ENCODE measurements around the gene DYNC1LI1.

DYNC1LI1 gene

DNA sequence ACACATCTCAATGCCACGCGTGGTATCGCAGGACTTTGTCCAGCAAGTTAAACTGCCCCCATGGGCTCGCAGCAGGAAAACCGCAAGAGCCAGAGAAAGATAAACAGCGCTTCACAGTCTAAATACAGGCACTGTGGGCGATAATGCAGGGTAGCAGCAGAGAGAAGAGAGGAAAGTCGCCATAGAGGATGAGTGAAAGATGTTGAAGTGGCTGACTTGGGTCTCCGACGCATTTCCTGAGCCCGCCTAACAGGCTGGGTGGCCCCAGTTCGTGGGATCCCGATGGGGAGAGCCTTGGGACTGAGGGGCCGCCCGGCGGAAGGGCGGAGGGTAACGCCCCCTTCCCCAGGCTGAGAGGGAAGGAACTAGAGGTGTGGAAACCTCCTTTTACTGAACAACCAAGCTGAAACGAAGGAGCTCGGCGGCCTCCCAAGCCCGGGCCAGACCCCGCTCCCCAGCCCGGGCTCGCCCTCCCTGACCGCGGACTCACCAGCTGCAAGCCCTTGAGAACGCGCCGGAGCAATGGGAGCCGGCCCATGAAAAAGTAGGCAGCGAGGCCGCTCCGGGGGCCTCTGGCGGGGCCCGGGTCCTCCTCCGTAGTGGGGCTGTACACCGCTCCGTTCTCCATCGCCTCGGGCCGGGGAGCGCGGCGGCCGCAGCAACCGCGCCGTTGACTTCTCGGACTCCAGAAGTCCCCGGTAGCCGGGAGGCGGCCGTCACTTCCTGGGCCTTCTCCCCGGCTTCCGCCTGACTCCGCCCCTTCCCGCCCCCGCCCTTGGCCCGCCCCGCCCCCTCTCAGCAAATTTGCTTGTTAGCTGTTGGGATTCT lies 68.3 kb downstream of the DYNC1LI1 start, which contains the start of gene CMTM6:
TSS of gene CMTM6 (minus strand) at position 735 of the 828 bp plus-strand sequence. CDS start at position 628, 107 bp downstream.
- no peaks in the 10 kb centered on the region for H3K27me3 ChIP-seq (ENCODE audit: low read depth)
- no peaks in the 10 kb centered on the region for H3K36me3 ChIP-seq (replicated peaks)
- H3K4me1 ChIP-seq, result peaks cover 16% of the 10 kb centered on the region
- peak; percentile 88 to 98 for DNase-seq (ENCODE audit: low spot score in 2 of 2)
- in situ Hi-C loops (cut with MboI; ENCODE audit: low sequenced_read_pairs), result loop anchor here (25.0 kb wide), 1 partner anchor 435 kb away; no protein-coding TSS in a partner anchor
- H3K9me3 ChIP-seq, result no peaks in the 10 kb centered on the region
- H3K4me3 ChIP-seq, result peak within 1 kb of the TSS; percentile 92

DNA sequence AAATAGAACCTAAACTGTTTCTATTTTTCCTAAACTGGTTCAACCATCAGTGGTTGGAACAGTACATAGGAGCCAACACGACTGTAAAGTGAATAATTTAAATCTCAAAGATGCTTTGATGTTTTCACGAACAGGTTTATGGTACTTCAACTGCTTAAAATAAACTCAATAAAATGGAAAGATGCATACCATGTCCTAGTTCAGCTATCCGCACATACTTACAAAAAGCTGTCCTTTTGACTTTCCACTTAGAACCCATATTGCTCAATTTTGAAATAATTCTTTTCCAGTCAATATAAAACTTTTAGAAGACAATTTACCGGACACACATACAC lies 68.9 kb downstream of the DYNC1LI1 start:
- DNase-seq (ENCODE audit: low spot score in 2 of 2), result no peak
- Histone ChIP-seq H3K36me3 (replicated peaks) (no peaks in the 10 kb centered on the region), H3K4me1 (peaks cover 16% of the 10 kb centered on the region), H3K27me3 (ENCODE audit: low read depth) (no peaks in the 10 kb centered on the region), H3K9me3 (no peaks in the 10 kb centered on the region), H3K4me3 (peak overlapping the region; percentile 92)
- in situ Hi-C loops (cut with MboI; ENCODE audit: low sequenced_read_pairs), result loop anchor here (25.0 kb wide), 1 partner anchor 436 kb away; no protein-coding TSS in a partner anchor

DNA sequence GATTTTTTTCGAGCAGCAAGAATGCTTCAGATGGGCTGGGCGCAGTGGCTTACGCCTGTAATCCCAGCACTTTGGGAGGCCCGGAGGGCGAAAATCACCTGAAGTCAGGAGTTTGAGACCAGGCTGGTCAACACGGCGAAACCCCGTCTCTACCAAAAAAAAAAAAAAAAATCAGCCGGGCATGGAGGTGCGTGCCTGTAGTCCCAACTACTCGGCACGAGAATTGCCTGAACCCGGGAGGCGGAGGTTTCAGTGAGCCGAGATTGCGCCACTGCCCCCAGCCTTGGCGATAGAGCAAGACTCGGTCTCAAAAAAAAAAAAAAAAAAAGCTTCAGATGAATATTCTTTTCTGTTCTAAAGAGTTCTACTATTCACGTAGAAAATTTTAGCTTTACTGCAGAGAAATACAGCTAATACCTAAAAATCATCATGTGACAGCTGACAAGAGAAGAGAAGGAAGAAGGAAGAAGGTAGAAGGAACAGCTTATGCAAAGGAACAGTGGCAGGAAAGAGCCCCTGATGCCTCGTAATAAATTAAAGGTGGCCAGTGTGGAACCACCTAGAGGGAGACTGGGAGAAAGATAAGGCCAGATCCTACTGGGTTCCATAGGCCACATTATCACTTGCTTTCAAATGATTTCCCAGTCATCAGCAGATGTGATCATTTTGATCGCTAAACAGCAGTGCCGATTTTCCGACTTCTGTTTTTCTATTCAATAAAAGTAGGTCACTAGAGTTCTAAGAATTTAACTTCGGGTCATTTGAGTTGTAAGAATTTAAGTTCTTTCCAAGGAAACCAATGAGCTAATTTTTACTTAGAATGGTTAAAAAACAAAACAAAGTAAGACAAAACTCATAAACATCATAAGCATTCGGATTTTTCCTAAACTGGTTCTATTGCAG lies 69.5 kb downstream of the DYNC1LI1 start:
- Histone ChIP-seq H3K9me3 (no peaks in the 10 kb centered on the region), H3K4me1 (peaks cover 16% of the 10 kb centered on the region), H3K4me3 (peak overlapping the region; percentile 92), H3K36me3 (replicated peaks) (no peaks in the 10 kb centered on the region), H3K27me3 (ENCODE audit: low read depth) (no peaks in the 10 kb centered on the region)
- DNase-seq (ENCODE audit: low spot score in 2 of 2), result peak; percentile 16 to 18
- in situ Hi-C loops (cut with MboI; ENCODE audit: low sequenced_read_pairs), result loop anchor here (25.0 kb wide), 1 partner anchor 436 kb away; no protein-coding TSS in a partner anchor

DNA sequence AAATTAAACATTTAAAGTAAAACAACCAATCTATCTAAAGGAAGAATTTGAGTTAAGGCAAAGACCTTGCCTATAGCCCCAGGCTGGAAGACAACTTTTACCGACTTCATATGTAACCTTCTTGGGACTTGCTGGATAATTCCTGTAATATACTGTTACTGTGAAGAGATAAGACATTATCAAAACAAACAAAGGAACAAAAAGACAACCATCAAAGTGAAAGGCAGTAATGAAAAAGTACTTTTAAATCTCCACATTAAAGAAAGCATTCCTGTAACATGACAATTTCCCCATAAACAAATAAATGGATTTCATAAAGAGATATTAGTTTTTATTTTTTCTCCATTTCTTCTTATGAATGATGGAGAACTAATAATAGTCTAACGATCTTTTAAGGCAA lies 70.4 kb downstream of the DYNC1LI1 start:
- peaks cover 16% of the 10 kb centered on the region for H3K4me1 ChIP-seq
- no peaks in the 10 kb centered on the region for H3K36me3 ChIP-seq (replicated peaks)
- no peaks in the 10 kb centered on the region for H3K27me3 ChIP-seq (ENCODE audit: low read depth)
- no peaks in the 10 kb centered on the region for H3K9me3 ChIP-seq
- no peak for DNase-seq (ENCODE audit: low spot score in 2 of 2)
- H3K4me3 ChIP-seq, result no peak overlapping the region; the same call in 1 of the 2 replicates
- in situ Hi-C loops (cut with MboI; ENCODE audit: low sequenced_read_pairs), result loop anchor here (25.0 kb wide), 1 partner anchor 437 kb away; no protein-coding TSS in a partner anchor

DNA sequence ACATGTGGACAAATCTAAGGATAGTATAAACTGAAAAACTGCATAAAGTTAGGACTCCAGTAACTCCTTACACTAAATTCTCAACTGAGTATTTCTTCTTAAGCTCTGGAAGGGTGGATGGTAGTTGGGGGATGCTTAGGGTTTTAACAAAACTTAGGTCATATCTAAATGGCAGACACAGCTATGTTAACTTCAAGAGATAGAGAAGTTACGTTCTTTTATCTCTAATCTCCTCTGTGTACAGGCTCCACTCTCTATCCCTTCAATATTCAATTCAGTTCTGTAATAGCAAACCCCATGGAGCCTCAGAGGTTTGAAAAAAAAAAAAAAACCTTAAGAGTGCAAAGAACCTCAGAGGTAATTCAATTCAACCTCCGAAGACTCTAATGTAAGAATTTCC lies 71.1 kb downstream of the DYNC1LI1 start:
- Histone ChIP-seq H3K4me1 (peaks cover 16% of the 10 kb centered on the region), H3K9me3 (no peaks in the 10 kb centered on the region)
- in situ Hi-C loops (cut with MboI; ENCODE audit: low sequenced_read_pairs), result no loop called here

DNA sequence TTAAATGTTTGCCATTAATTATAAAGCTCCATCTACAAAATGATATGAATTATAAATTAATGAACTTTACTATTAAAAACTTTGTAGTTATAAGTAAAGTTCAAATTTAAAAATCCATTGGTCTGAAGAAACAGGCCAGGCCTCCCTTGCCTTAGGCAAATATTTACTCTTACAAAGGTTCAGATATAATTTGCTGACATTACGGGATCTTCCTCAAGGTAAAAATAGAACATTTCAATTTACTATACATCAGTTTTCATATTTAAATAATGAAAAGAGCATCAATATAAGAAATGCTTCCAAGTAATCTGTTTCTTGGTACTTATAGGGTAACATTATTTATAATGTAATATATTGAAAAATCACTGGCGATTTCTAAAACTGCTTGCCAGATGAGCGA lies 71.7 kb downstream of the DYNC1LI1 start:
- Histone ChIP-seq H3K9me3 (no peaks in the 10 kb centered on the region), H3K27me3 (ENCODE audit: low read depth) (no peaks in the 10 kb centered on the region), H3K36me3 (replicated peaks) (no peaks in the 10 kb centered on the region), H3K4me3 (no peak overlapping the region), H3K4me1 (peaks cover 16% of the 10 kb centered on the region)
- in situ Hi-C loops (cut with MboI; ENCODE audit: low sequenced_read_pairs), result no loop called here
- DNase-seq (ENCODE audit: low spot score in 2 of 2), result no peak

More for the DNA sequence above, 71.1 kb downstream of the DYNC1LI1 start:
- no peaks in the 10 kb centered on the region for H3K36me3 ChIP-seq (replicated peaks)
- DNase-seq (ENCODE audit: low spot score in 2 of 2), result no peak
- no peak overlapping the region for H3K4me3 ChIP-seq
- no peaks in the 10 kb centered on the region for H3K27me3 ChIP-seq (ENCODE audit: low read depth)

DNA sequence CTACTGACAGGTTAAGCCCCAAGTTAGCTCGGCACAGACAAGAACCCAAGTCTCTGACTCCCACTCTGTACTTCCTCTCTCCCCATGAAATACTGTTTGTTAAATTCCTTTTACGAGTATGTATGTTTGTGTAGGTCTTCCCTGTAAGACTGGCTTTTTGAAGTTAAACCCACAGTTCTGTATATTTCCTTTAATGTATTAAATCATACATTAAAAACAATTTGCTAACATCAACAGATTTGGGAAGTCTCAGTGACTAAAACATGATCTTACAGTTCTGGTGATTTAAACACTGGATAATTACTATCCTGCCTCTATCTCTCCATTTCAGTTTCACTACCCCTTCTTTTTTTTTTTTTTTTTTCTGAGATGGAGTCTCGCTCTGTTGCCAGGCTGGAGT lies 72.4 kb downstream of the DYNC1LI1 start:
- in situ Hi-C loops (cut with MboI; ENCODE audit: low sequenced_read_pairs), result no loop called here

DNA sequence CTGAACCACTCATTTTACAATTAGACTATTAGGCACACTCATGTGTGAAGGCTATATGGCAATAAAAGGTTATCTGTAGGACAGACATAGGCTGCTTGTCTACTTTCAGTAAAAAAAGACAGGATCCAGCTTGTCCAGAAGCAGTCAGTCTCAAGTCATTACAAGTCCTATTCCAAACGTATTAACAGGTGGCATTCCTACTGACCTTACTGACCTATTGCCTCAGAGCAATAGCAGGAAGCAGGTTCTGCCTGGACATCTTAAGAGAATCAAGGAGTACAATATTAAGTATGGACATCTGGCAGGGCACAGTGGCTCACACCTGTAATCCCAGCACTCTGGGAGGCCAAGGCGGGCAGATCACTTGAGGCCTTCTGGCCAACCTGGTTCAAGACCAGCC lies 75.0 kb downstream of the DYNC1LI1 start:
- H3K27me3 ChIP-seq (ENCODE audit: low read depth), result no peaks in the 10 kb centered on the region
- in situ Hi-C loops (cut with MboI; ENCODE audit: low sequenced_read_pairs), result no loop called here
- DNase-seq (ENCODE audit: low spot score in 2 of 2), result no peak
- H3K4me3 ChIP-seq, result no peak overlapping the region
- no peaks in the 10 kb centered on the region for H3K36me3 ChIP-seq (replicated peaks)
- H3K9me3 ChIP-seq, result no peaks in the 10 kb centered on the region
- H3K4me1 ChIP-seq, result peaks cover 6% of the 10 kb centered on the region

More for the DNA sequence above, 72.4 kb downstream of the DYNC1LI1 start:
- H3K27me3 ChIP-seq (ENCODE audit: low read depth), result no peaks in the 10 kb centered on the region
- H3K4me1 ChIP-seq, result peaks cover 16% of the 10 kb centered on the region
- no peaks in the 10 kb centered on the region for H3K36me3 ChIP-seq (replicated peaks)
- no peak for DNase-seq (ENCODE audit: low spot score in 2 of 2)
- H3K4me3 ChIP-seq, result no peak overlapping the region
- H3K9me3 ChIP-seq, result no peaks in the 10 kb centered on the region

DNA sequence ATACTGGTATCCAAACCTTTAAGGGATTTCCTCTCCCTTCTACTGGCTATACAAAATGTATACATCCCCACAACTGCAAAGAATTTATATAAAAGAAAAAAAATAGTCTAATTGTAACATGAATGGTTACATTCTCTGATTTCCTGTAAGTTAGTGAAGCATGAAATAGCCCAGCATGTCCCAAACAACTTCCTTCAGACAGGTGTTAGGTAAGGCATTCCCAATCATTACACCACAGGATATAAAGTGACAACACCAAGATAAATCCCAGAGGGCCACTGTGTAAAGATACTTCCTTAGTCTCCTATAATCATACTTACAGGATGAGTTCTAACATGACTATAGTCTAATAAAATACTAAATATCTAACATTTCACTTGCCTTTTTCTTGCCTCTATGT lies 75.6 kb downstream of the DYNC1LI1 start:
- in situ Hi-C loops (cut with MboI; ENCODE audit: low sequenced_read_pairs), result no loop called here
- H3K4me3 ChIP-seq, result no peak overlapping the region
- H3K36me3 ChIP-seq (replicated peaks), result no peaks in the 10 kb centered on the region
- H3K9me3 ChIP-seq, result no peaks in the 10 kb centered on the region
- no peaks in the 10 kb centered on the region for H3K27me3 ChIP-seq (ENCODE audit: low read depth)
- H3K4me1 ChIP-seq, result peaks cover 1% of the 10 kb centered on the region
- DNase-seq (ENCODE audit: low spot score in 2 of 2), result no peak

DNA sequence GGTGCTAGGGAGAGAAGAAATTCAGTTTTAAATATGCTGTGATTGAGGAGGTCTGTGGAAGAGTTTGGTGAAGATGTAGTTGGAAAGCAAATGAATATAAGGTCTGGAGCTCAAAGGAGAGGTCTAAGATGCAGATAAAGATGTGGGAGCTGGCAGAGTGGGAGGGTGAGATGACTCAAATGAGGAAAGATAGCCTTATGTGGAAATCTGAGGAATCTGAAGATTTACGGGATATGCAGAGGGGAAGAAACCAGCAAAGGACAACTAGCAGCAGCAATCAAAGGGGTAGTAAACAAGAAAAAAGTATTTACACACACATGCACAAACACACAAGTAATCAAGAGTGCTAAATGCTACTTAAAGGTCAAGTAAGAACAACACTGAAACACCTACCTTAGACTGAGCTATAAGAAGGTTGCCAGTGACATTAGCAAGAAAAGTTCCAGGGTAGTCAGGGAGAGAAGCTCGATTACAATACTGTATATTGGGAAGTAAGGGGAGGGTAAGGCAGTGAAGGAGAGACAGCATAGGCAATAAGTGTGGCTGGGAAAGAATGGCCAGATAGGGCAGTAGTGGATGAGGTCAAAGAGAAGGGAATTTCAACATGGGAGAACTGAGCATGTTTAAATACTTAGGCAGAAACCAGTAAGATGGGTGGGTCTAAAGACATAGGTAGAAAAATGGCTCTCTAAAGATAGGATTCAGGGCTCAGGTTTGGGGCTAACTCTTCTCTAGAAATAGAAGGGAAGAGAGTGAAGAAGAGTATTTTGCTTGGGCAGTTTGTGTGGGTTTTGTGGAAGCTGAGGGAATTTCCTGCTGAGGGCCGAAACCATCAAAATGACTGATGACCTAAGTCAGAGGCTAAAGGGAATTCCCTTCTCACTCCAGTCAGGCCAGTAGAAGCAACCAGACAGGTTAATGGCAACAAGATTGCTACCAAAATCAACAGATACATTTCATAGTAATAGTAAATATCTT lies 76.9 kb downstream of the DYNC1LI1 start:
- in situ Hi-C loops (cut with MboI; ENCODE audit: low sequenced_read_pairs), result no loop called here
- no peak for DNase-seq (ENCODE audit: low spot score in 2 of 2)
- H3K4me3 ChIP-seq, result no peak overlapping the region

DNA sequence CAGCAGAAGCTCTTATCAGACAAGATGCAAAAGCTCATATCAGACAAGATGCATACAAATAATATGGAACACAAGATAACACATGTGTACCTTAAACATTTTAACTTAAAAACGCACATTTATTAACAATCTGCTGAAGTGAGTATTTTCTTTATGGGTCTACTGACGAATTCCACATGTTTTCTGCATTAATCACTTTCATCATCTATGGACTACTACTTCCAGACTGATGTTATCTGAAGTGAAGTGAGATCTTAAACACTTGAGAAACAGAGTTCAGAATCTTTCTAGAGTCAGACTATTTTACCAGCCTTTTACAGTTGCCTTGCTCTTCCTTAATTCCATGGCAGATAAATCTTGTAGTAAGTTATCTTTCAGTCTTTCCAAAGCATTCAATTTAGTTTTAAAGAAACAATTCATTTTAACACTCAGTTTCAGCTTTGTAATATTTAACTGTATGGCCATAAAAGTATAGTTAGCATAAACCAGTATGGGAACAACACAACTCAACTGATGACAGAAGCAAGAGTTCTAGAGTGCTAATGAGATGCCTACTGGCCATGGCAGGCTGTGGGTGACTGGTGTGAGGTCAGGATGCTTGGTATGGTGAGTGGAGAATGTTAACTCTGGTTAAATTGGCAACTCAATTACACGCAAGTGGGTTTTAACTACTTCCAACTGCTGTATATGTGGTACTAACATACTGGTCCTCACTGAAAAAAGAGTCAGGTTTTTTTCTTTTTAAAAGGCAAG lies 77.8 kb downstream of the DYNC1LI1 start:
- no peaks in the 10 kb centered on the region for H3K36me3 ChIP-seq (replicated peaks)
- H3K27me3 ChIP-seq (ENCODE audit: low read depth), result no peaks in the 10 kb centered on the region
- H3K4me3 ChIP-seq, result no peak overlapping the region
- no peak for DNase-seq (ENCODE audit: low spot score in 2 of 2)
- H3K4me1 ChIP-seq, result no peaks in the 10 kb centered on the region
- no peaks in the 10 kb centered on the region for H3K9me3 ChIP-seq
- in situ Hi-C loops (cut with MboI; ENCODE audit: low sequenced_read_pairs), result no loop called here

More for the DNA sequence above, 76.9 kb downstream of the DYNC1LI1 start:
- Histone ChIP-seq H3K36me3 (replicated peaks) (no peaks in the 10 kb centered on the region), H3K27me3 (ENCODE audit: low read depth) (no peaks in the 10 kb centered on the region), H3K9me3 (no peaks in the 10 kb centered on the region), H3K4me1 (no peaks in the 10 kb centered on the region)

DNA sequence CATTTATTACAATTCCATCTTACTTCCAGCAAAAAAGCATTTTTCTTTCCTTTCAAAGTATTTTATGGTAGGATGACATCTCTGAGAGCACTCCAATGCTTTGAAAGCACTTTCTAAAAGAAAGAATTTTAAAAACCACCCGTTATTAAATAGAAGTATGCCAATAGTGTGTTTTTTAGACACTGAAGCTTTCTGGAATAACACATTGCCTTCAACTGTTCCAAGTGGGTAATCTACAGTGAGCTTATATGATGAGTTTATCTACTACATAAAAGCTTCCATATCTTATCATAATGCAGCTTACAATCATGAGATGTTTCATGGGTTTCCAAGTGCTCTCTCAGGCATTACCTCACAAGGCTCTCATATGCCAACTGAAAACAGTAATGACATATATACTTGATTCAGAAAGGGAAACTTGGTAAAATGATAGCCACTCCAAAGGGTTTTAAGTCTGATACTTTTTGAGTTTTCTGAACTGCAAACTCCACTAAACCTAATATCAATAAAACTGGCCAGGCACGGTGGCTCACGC lies 82.1 kb downstream of the DYNC1LI1 start:
- in situ Hi-C loops (cut with MboI; ENCODE audit: low sequenced_read_pairs), result no loop called here
- no peak overlapping the region for H3K4me3 ChIP-seq
- H3K4me1 ChIP-seq, result no peaks in the 10 kb centered on the region
- 0 out of 2 replicates have a peak, but pooled peaks cover 5% of the 10 kb centered on the region for H3K36me3 ChIP-seq (replicated peaks)
- H3K9me3 ChIP-seq, result no peaks in the 10 kb centered on the region
- no peaks in the 10 kb centered on the region for H3K27me3 ChIP-seq (ENCODE audit: low read depth)
- no peak for DNase-seq (ENCODE audit: low spot score in 2 of 2)

All from HAP-1 (cell line).